Right renal pelvis (tissue), 4 donors: ENCODE data around the gene SP8. TPM values are rescaled to one million over a fixed set of nuclear protein-coding genes. Genes with fewer than 3 reads are reported as not detected.
A peak's percentile ranks its signal among the peaks of the same experiment; 100 is the strongest.

Experiments used
- DNase-seq, 4 donors: peaks; one replicate each; pipeline ENCODE4 v3.0.0-alpha.2; 2013; ENCODE audit warnings: low read depth in 4 of 4, low spot score in 3 of 4, missing footprints in 1 of 4
- polyA plus RNA-seq, 4 donors: library from polyadenylated mRNA; unstranded; fragments of 120-200 nt; gene quantifications; one replicate each; pipeline ENCODE4 v1.2.1, GENCODE V29; 2013; ENCODE audit not compliant: insufficient read length in 4 of 4

Gene SP8
- polyA plus RNA-seq, 4 donors = not detected

GRCh38 chr7:20776214-20776911 is 10.3 kb downstream of the SP8 start:
- DNase-seq = no peak

DNA sequence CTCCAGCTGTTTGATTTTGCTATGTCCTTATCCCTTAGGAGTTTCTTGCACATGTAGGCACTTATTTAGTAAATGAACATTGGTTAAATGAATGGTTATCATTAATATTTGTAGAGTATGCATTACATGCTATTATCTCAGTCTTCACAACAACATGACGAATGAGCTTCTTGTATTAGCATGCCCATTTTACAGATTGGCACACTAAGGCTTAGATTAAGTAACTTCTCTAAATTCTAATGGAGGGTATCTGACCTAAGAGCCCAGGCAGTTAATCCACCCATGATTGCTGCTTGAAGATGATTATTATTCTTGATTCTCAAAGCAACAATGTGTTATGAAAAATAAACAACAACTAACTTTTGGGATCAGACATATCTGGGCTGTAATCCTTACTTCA is 32.7 kb downstream of the SP8 start:
- no peak for DNase-seq

DNA sequence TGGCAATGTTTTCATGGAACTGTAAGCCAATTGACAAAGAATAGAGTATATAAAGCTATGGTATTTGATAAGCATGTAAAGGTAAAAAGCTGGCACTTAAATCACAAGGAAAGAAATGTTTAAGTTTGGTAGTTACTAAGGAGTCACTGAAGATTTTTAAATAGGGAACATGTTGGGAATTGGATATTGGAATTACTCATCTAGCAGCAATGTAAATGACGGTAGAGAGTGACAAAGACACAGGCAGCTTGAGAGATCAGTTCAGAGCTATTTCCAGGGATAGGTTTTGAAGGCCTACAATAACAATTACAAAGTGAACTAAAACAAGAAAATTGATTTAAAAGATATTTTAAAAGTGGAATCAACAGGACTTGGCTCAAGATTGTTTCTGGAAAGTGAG is 36.8 kb downstream of the SP8 start:
- DNase-seq = no peak

DNA sequence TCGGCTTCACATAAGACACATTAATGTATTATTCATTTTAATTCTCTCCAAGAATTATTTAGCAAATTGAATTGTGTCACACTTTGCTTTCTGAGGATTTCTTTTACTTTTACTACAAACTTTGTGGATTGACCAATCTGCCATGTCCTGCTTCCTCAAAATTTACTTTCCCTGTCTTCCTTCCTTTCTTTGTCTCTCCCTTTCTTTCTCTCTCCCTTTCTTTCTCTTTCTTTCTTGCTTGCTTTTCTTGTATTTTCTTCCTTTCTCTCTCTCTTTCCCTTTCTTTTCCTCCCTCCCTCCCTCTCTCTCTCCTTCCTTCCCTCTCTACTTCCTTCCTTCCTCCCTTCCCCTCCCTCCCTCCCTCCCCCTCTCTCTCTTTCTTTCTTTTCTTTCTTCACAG is 37.8 kb downstream of the SP8 start:
- DNase-seq = no peak

- no peak for DNase-seq
Measured at GRCh38 chr7:20747001-20747400, 39.7 kb downstream of the SP8 start.

DNA sequence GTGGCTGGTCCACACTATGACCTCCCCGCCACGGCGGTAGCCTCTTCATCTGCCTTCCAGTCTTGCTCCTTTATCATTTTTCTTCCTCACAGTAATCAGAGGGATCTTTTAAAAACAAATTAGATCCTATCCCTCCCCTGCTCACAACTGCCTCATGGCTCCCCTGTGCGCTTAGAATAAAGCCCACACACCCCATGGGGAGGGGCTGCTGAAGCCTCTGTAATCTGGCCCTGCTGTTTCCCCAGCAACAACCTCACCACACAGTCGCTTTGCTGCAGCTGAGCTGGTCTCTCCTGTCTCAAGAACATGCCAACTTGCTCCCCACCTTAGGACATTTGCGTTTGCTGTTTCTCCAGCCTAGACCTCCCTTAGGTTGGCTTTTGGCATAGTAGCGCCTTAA is 41.0 kb downstream of the SP8 start:
- no peak for DNase-seq

- peak; percentile 23 to 67 (median 38) for DNase-seq
Measured at GRCh38 chr7:20744954-20745446, 41.7 kb downstream of the SP8 start.

- DNase-seq = no peak
Measured at GRCh38 chr7:20742913-20743312, 43.8 kb downstream of the SP8 start.

GRCh38 chr7:20741801-20742200 is 44.9 kb downstream of the SP8 start:
- DNase-seq = no peak

- no peak for DNase-seq
Measured at GRCh38 chr7:20738518-20739481, 47.9 kb downstream of the SP8 start.

- no peak for DNase-seq
Measured at GRCh38 chr7:20737840-20738448, 48.7 kb downstream of the SP8 start.

GRCh38 chr7:20735346-20736065 is 51.2 kb downstream of the SP8 start:
- no peak for DNase-seq

Other genes with a start within 250 kb of the SP8 start
- under 1 TPM; 0.07 to 0.12 (median 0.11) TPM for gene ABCB5, start 171.2 kb downstream of the SP8 start, polyA plus RNA-seq